ENCODE data around the gene PPP2R2B. TPM values are rescaled to one million over a fixed set of nuclear protein-coding genes. Genes with fewer than 3 reads are reported as not detected.
A peak's percentile ranks its signal among the peaks of the same experiment; 100 is the strongest.

The PPP2R2B gene
- total RNA-seq (1 to 10 TPM in 1 of 2 donors, under 1 TPM in 1; 0.94 to 1.2 TPM), polyA plus RNA-seq (under 1 TPM; 0.15 to 0.16 TPM)
- long read RNA-seq, donor 1 = 0 reads
- long read RNA-seq, donor 2 = 0 reads
- long read RNA-seq, donor 3 = 0 reads
- long read RNA-seq, donor 4 = 0 reads
- long read RNA-seq, donor 5 = 0 reads

DNA sequence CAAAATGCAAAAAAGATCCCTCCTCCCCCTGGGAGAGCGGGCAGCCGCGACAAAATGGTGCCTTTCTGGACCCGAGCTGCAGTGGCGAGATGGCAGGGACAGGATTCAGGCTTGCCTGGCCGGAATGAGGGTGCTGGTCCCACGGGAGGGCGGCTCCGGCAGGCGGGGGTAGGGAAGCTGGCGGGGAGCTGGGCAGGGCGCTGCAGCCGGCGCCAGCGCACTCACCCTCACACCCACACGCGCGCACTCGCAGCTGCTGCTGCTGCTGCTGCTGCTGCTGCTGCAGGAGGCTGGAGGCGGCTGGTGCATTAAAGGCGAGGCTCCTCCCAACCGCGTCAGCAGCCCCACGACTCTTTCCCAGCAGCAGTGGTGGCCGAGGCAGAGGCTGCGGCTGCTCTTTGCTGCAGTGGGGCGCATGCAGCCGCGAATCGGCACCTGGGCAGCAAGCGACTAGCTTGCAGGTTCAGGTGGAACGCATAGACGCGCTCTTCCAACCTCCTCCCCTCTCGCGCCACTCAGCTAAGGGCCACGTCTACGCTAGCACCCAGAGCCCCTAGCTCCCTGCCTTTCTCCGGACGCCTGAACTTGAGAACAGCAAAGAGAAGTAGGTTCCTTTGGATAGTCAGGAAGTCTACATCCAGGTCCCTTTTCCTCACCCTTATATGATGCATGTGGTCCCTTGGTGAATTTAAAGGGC lies at the start of gene PPP2R2B:
PPP2R2B (minus strand) TSS at position 282 of the 697 bp plus-strand sequence.
- peak in 1 of 3 donors; percentile 50 for DNase-seq
- no peak for ATAC-seq (ENCODE audit: insufficient read depth, low FRiP score)
- no peak within 1 kb of the TSS for H3K9ac ChIP-seq (ENCODE audit: insufficient read depth in 1 of 2, low read length in 2 of 2)

DNA sequence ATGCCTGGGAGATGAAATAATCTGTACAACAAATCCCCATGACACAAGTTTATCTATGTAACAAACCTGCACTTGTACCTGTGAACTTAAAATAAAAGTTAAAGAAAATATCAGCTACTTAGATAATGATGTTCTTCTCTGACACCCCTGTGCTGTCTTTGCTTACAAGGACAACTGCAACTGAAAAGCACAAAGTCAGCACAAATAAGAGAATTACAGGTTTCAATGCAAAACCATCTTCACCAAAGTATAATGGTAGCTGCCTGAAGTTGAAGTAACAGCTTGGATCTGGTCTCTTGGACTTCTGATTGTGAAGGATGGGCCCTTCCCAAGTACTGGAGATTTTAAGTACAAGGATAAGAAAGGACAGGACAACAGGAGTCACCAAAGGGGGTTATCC lies 45.6 kb upstream of the PPP2R2B start:
- Histone ChIP-seq H3K4me3 (no peak overlapping the region), H3K4me1 (ENCODE audit: control insufficient read depth in 5 of 5, insufficient read depth in 5 of 5, low read length in 5 of 5) (no peaks in the 10 kb centered on the region), H3K27ac (ENCODE audit: low read depth in 1 of 2, low read length in 1 of 2) (no peak overlapping the region), H3K27me3 (ENCODE audit: control insufficient read depth in 3 of 3, insufficient read depth in 3 of 3, low read length in 2 of 3) (no peaks in the 10 kb centered on the region), H3K9me3 (ENCODE audit: control insufficient read depth in 4 of 4, insufficient read depth in 3 of 4, low read length in 3 of 4) (no peaks in the 10 kb centered on the region), H3K36me3 (ENCODE audit: control insufficient read depth in 4 of 4, insufficient read depth in 4 of 4, low read length in 4 of 4) (no peaks in the 10 kb centered on the region), H3K9ac (ENCODE audit: insufficient read depth in 1 of 2, low read length in 2 of 2) (no peak overlapping the region)
- TF ChIP-seq, protein P1, sequence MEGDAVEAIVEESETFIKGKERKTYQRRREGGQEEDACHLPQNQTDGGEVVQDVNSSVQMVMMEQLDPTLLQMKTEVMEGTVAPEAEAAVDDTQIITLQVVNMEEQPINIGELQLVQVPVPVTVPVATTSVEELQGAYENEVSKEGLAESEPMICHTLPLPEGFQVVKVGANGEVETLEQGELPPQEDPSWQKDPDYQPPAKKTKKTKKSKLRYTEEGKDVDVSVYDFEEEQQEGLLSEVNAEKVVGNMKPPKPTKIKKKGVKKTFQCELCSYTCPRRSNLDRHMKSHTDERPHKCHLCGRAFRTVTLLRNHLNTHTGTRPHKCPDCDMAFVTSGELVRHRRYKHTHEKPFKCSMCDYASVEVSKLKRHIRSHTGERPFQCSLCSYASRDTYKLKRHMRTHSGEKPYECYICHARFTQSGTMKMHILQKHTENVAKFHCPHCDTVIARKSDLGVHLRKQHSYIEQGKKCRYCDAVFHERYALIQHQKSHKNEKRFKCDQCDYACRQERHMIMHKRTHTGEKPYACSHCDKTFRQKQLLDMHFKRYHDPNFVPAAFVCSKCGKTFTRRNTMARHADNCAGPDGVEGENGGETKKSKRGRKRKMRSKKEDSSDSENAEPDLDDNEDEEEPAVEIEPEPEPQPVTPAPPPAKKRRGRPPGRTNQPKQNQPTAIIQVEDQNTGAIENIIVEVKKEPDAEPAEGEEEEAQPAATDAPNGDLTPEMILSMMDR (IDR thresholded peaks at IDR 0.05; ENCODE audit: control extremely low read depth, extremely low read depth) = no peak
- DNase-seq (no peak), ATAC-seq (ENCODE audit: insufficient read depth, low FRiP score) (no peak)

More for the DNA sequence above, at the start of gene PPP2R2B:
- Histone ChIP-seq H3K36me3 (ENCODE audit: control insufficient read depth in 4 of 4, insufficient read depth in 4 of 4, low read length in 4 of 4) (no peaks in the 10 kb centered on the region), H3K9me3 (ENCODE audit: control insufficient read depth in 4 of 4, insufficient read depth in 3 of 4, low read length in 3 of 4) (peaks cover 0 to 3% (median 0%) of the 10 kb centered on the region in 4 donors), H3K4me3 (peak within 1 kb of the TSS; percentile 7), H3K27me3 (ENCODE audit: control insufficient read depth in 3 of 3, insufficient read depth in 3 of 3, low read length in 2 of 3) (peaks cover 3 to 47% (median 20%) of the 10 kb centered on the region in 3 donors), H3K4me1 (ENCODE audit: control insufficient read depth in 5 of 5, insufficient read depth in 5 of 5, low read length in 5 of 5) (peaks cover 0 to 10% (median 0%) of the 10 kb centered on the region in 5 donors), H3K27ac (ENCODE audit: low read depth in 1 of 2, low read length in 1 of 2) (no peak within 1 kb of the TSS)
- 1% methylated on average over 35 to 40 of the region's 40 CpGs for WGBS, 2 donors
- TF ChIP-seq, protein P1 (IDR thresholded peaks at IDR 0.05; ENCODE audit: control extremely low read depth, extremely low read depth) = no peak

- Histone ChIP-seq H3K27ac (ENCODE audit: low read depth in 1 of 2, low read length in 1 of 2) (no peak overlapping the region), H3K4me3 (no peak overlapping the region), H3K36me3 (ENCODE audit: control insufficient read depth in 4 of 4, insufficient read depth in 4 of 4, low read length in 4 of 4) (no peaks in the 10 kb centered on the region), H3K9ac (ENCODE audit: insufficient read depth in 1 of 2, low read length in 2 of 2) (no peak overlapping the region), H3K9me3 (ENCODE audit: control insufficient read depth in 4 of 4, insufficient read depth in 3 of 4, low read length in 3 of 4) (no peaks in the 10 kb centered on the region), H3K27me3 (ENCODE audit: control insufficient read depth in 3 of 3, insufficient read depth in 3 of 3, low read length in 2 of 3) (no peaks in the 10 kb centered on the region), H3K4me1 (ENCODE audit: control insufficient read depth in 5 of 5, insufficient read depth in 5 of 5, low read length in 5 of 5) (no peaks in the 10 kb centered on the region)
- WGBS, 2 donors = 68 to 80% methylated on average over 4 of the region's 4 CpGs
- DNase-seq (no peak), ATAC-seq (ENCODE audit: insufficient read depth, low FRiP score) (no peak)
- TF ChIP-seq, protein P1 (IDR thresholded peaks at IDR 0.05; ENCODE audit: control extremely low read depth, extremely low read depth) = no peak
These were observed 42.7 kb upstream of the PPP2R2B start for GRCh38 chr5:146921225-146921624.

Measured in lung (tissue), 16 donors.